Raji (cell line): Measurements from ENCODE around the gene ACBD6.

Experiments
- POLR2A ChIP-seq: IDR thresholded peaks from 2 replicates; pipeline ENCODE4 v1.6.1; 2011; ENCODE audit warnings: low read depth, low read length, control low read depth; ENCODE audit not compliant: insufficient read depth

The ACBD6 gene

GRCh38 chr1:180510882-180511281, 8.5 kb upstream of the ACBD6 start:
- no peak for TF ChIP-seq POLR2A

- TF ChIP-seq POLR2A = no peak
Observed at GRCh38 chr1:180508725-180509097, 6.3 kb upstream of the ACBD6 start.

GRCh38 chr1:180507795-180508724, 5.7 kb upstream of the ACBD6 start:
- TF ChIP-seq POLR2A = no peak

- TF ChIP-seq POLR2A = no peak
Observed at GRCh38 chr1:180505732-180506335, 3.5 kb upstream of the ACBD6 start.

- TF ChIP-seq POLR2A = no peak
Observed at GRCh38 chr1:180504186-180504585, 1.8 kb upstream of the ACBD6 start.

GRCh38 chr1:180503280-180503862, 994 bp upstream of the ACBD6 start:
- TF ChIP-seq POLR2A = no peak

GRCh38 chr1:180501865-180502360, 464 bp downstream of the ACBD6 start:
- no peak for TF ChIP-seq POLR2A

GRCh38 chr1:180500689-180501088, 1.7 kb downstream of the ACBD6 start:
- no peak for TF ChIP-seq POLR2A

- TF ChIP-seq POLR2A = no peak
Observed at GRCh38 chr1:180498594-180498993, 3.8 kb downstream of the ACBD6 start.

GRCh38 chr1:180497826-180498225, 4.6 kb downstream of the ACBD6 start:
- TF ChIP-seq POLR2A = no peak

- TF ChIP-seq POLR2A = no peak
Observed at GRCh38 chr1:180494370-180494769, 8.0 kb downstream of the ACBD6 start.

GRCh38 chr1:180489976-180490375, 12.4 kb downstream of the ACBD6 start:
- TF ChIP-seq POLR2A = no peak

GRCh38 chr1:180489313-180489712, 13.1 kb downstream of the ACBD6 start:
- no peak for TF ChIP-seq POLR2A

- TF ChIP-seq POLR2A = no peak
Observed at GRCh38 chr1:180488661-180489060, 13.7 kb downstream of the ACBD6 start.

- no peak for TF ChIP-seq POLR2A
Observed at GRCh38 chr1:180486092-180486491, 16.3 kb downstream of the ACBD6 start.

GRCh38 chr1:180484490-180484889, 17.9 kb downstream of the ACBD6 start:
- TF ChIP-seq POLR2A = no peak

GRCh38 chr1:180482425-180483275, 19.7 kb downstream of the ACBD6 start:
- TF ChIP-seq POLR2A = no peak
